ENCODE results near the gene CHRNA10.
"Not testable (repeated sequence)": the region's sequence is repeated elsewhere in the genome, so short reads cannot be mapped to it uniquely, and the experiment has no call there.

CHRNA10 gene

DNA sequence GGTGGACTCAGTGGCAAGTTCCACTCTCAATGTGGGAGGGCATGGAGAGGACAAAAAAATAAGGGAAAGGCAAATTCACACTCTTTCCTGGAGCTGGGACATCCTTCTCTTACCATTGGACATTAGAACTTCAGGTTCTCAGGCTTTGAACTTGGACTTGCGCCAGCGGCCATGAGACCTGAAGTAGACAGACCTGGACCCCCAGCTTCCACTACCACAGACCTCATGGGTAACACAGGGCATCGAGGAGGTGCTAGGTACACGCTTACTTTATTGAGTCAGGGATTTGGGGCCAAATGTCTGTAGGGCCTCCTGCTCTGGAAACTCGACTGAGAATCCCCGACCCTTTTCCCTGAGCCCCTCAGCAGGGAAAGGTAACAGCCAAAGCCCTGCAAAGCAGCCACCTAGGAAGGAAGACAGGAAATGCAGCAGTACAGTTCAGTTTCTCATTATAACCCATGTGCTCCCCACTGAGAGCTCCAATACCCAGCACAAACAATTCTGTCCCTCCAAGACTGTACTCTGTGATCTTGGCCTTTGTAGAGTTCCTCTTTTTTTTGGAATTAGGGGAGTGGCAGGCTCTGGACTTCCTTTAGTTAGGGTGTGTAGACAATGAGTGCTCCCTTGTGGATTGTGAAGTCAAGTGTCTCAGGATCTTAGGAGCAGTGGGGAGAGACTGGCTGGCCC is 5.7 kb downstream of the CHRNA10 start:
- DNase-seq (ENCODE audit: low read depth): no peak

- DNase-seq (ENCODE audit: low read depth): no peak
Measured at GRCh38 chr11:3664032-3664630, 7.1 kb downstream of the CHRNA10 start.

DNA sequence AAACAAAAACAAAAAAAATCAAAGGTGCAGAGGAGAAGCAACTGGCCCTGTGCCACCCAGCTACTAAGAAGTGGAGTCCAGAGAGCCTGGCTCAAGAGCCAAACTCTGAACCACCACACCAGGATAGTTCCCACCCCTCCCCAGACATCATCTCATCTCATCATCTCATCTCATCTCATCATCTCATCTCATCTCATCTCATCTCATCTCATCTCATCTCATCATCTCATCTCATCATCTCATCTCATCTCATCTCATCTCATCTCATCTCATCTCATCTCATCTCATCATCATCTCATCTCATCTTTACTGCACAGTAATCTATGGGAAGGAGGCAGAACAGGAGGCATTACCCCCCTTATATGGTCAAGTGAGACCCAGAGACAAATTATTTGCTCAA is 8.3 kb downstream of the CHRNA10 start:
- no peak for DNase-seq (ENCODE audit: low read depth)

- DNase-seq (ENCODE audit: low read depth): no peak
Measured at GRCh38 chr11:3660960-3661359, 10.2 kb downstream of the CHRNA10 start.

- no peak for DNase-seq (ENCODE audit: low read depth)
Measured at GRCh38 chr11:3659595-3660515, 11.3 kb downstream of the CHRNA10 start.

GRCh38 chr11:3658252-3658651 is 12.9 kb downstream of the CHRNA10 start:
- DNase-seq (ENCODE audit: low read depth): no peak

GRCh38 chr11:3657331-3657730 is 13.9 kb downstream of the CHRNA10 start:
- not testable (repeated sequence) for DNase-seq (ENCODE audit: low read depth)

DNA sequence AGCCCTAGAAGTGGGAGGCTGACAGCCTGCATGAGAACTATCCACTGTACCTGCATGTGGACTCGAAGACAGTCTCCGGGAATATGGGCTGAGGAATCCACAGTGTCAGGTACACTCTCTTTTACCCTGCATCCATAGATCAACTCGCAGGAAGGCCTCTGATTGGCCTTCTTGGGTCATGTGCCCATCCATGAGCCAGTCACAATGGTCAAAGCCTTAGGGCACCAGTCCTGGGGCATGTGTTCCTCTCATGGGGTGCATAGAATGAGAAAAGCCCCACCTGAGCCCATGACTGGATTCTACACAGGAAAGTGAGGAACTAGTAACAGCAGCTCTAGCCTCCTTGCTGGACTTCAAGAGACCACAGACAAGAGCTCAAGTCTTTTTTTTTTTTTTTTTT is 15.6 kb downstream of the CHRNA10 start:
- DNase-seq (ENCODE audit: low read depth): no peak

GRCh38 chr11:3652514-3652913 is 18.7 kb downstream of the CHRNA10 start:
- DNase-seq (ENCODE audit: low read depth): not testable (repeated sequence)

DNA sequence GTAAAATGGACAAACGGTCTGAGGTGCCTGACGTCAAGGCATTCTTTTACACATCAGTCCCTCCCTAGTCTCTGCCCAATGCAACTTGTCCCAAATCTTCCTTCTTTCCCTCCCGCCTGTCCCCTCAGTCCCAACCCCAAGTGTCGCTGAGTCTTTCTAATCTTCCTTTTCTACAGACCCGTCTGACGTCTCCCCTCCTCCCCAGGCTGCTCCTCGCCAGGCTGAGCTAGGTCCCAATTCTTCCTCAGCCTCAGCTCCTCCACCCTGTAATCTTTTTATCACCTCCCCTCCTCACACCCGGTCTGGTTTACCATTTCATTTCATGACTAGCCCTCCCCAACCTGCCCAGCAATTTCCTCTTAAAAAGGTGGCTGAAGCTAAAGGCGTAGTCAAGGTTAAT is 21.8 kb downstream of the CHRNA10 start:
- DNase-seq (ENCODE audit: low read depth): not testable (repeated sequence)

DNA sequence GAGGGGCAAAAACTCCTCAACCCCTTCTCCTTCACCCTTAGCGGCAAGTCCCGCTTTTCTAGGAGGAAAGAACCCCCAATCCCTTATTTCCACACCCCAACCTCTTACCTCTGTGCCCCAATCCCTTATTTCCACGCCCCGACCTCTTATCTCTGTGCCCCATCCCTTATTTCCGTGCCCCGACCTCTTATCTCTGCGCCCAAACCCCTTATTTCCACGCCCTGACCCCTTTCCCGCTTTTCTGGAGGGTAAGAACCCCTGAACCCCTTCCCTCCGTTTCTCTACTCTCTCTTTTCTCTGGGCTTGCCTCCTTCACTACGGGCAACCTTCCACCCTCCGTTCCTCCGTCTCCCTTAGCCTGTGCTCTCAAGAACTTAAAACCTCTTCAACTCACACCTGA is 22.3 kb downstream of the CHRNA10 start:
- not testable (repeated sequence) for DNase-seq (ENCODE audit: low read depth)

DNA sequence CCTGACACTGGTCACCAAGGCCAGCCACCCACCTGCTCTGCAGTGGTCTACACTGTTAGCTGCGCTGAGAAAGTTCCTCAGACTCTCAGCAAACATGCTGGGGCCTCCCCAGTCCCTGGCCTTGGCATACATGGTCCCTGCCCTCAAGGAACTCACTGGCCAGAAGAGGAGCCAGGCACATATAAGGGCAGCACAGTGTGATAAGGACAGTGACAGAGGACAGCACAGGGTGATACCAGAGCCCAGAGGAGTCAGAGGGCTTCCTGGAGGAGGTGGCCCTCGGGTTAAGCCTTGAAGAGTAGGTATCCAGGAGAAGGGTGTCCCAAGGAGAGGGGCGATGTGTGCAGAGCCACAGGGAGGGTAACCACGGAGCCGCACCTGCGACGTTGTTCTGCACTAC is 25.6 kb downstream of the CHRNA10 start:
- no peak for DNase-seq (ENCODE audit: low read depth)

- no peak for DNase-seq (ENCODE audit: low read depth)
Measured at GRCh38 chr11:3644817-3645235, 26.4 kb downstream of the CHRNA10 start, which contains the start of gene ART1. ART1 (plus strand) TSS chr11:3645128; CDS start chr11:3659214, 14,086 bp downstream.

GRCh38 chr11:3643102-3643546 is 28.1 kb downstream of the CHRNA10 start:
- not testable (repeated sequence) for DNase-seq (ENCODE audit: low read depth)

DNA sequence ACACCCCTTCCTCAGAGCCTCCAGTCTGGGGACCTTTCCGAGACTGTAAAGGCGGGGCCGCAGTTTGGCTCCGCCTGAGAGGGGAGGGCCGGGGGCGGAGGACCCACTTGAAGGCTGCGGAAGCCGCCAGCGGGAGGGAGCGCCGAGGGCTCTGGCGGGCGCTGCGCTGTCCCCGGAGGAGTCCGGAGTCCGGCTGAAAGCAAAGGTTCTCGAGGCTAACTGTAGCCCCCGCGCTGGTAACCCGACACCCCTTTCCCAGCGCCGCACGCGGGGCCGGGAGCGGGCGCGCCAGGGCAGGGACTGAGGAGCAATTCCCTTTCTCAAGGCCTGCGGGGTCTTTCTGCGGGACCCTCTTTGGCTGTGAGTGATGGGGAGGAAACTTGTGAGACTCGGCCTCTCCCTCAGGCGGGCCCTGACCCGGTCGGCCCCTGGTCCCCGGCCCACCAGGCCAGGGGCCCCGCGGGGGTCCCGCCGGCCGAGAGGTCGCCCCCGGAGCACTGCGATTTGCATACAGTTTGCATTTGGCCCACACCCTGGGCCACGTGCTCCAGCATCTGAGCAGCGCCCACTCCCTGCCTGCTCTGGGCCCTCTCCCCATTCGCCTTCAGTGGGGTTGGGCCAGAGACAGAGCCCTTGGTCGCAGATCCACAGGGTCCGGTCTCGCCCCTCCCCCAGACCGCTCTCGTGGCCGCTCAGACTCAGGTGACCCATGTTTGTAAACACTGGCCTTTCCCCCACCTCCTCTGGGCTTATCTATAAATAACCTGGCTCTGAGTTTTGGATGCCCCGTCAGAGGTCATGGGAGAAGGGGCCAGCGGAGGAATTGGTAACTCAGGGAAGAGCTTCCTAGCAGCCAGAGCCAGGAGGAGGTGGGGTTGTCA is 28.9 kb downstream of the CHRNA10 start:
- DNase-seq (ENCODE audit: low read depth): peak; percentile 45

GRCh38 chr11:3641701-3642070 is 29.5 kb downstream of the CHRNA10 start, which contains the start of gene ART5:
ART5 (minus strand) TSS chr11:3641992; CDS start chr11:3641862, 130 bp downstream.
- DNase-seq (ENCODE audit: low read depth): no peak

- no peak for DNase-seq (ENCODE audit: low read depth)
Measured at GRCh38 chr11:3641191-3641590, 30.0 kb downstream of the CHRNA10 start.

DNA sequence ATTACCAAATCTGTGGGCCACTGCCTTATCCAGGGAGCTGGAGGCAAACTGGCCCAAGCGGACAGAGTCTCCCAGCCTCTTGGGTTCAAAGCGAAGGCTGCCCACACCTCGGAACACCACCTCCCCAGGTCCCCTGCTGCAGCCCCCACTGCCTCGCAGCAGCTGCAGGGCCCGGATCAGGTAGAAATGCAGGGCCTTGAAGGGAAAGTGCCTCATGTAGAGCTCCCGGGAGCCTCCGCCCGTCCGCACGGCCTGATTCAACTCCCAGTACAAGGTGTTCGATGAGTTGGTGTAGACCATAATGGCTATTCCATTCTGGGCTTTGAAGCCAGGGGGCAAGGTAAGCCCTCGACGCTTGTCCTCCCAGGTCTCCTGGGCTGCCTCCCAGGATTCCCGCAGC is 31.3 kb downstream of the CHRNA10 start:
- no peak for DNase-seq (ENCODE audit: low read depth)

DNA sequence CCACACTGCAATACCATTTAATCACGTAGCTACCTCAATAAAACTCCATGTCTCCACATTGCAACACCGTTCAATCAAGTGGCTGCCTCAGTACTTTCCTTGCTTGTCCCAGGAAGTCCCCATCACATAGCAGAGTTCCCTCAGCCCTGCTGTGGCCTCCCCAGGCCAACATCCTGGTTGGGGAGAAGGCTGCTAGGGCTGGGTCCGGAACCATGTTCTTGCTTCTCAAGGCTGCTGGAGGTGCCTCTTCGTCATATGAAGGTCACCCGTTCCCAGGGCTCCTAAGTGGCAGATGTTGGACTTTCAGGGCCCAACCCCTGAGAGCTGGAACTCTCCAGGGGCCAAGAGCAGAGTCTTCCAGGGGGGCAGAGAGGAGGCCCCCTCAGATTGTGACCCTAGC is 32.7 kb downstream of the CHRNA10 start:
- no peak for DNase-seq (ENCODE audit: low read depth)

DNA sequence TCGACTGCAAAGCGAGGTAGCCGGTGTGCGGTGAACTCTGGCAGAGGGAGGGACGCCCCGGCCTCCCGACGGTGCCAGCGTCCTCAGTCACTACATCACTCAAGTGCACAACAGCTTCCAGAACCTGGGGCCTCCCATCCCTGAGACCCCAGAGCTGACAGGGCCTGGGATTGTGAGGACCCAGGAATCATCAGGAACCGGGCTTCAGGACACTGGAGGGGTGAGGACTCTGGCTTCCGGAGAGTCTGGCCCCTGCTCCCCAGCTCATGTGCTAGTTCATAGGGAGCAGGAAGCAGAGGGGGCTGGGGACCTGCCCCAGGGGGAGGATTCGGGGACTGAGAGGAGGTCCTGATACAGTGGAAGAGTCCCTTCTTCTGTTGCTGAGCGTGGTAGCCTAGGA is 34.0 kb downstream of the CHRNA10 start:
- DNase-seq (ENCODE audit: low read depth): no peak

- no peak for DNase-seq (ENCODE audit: low read depth)
Measured at GRCh38 chr11:3635641-3636375, 35.4 kb downstream of the CHRNA10 start.

All from amniotic epithelial cell (primary cell).